Lung (tissue), 12 donors: Measurements from ENCODE around the gene MREG. TPM values are rescaled to one million over a fixed set of nuclear protein-coding genes. Genes with fewer than 3 reads are reported as not detected.
A peak's percentile ranks its signal among the peaks of the same experiment; 100 is the strongest.

Experiments used
- ATAC-seq: fragments of 200-7000 bp; cut with Tn5 transposase; one replicate; pipeline ENCODE4 v1.9.1; 2020; ENCODE audit warnings: moderate number of reproducible peaks; ENCODE audit not compliant: insufficient read depth, low FRiP score
- DNase-seq, 3 donors: peaks; one replicate each; pipeline ENCODE4 v3.0.0-alpha.2; 2013 to 2017
- H3K27ac ChIP-seq, 2 donors: one replicate each; pipeline ENCODE4 v1.5.1; 2013; ENCODE audit warnings: mild to moderate bottlenecking in 2 of 2, moderate library complexity in 2 of 2, control low read depth in 1 of 2, inconsistent platforms in 1 of 2, low read depth in 1 of 2, low read length in 1 of 2
- H3K27me3 ChIP-seq, 3 donors: one replicate each; pipeline ENCODE4 v1.5.1; 2013; ENCODE audit warnings: low read length in 2 of 3; ENCODE audit not compliant: control insufficient read depth in 3 of 3, insufficient read depth in 3 of 3
- H3K36me3 ChIP-seq, 4 donors: one replicate each; pipeline ENCODE4 v1.5.1; 2013; ENCODE audit warnings: low read length in 4 of 4, mild to moderate bottlenecking in 1 of 4, moderate library complexity in 1 of 4; ENCODE audit not compliant: control insufficient read depth in 4 of 4, insufficient read depth in 4 of 4
- H3K4me1 ChIP-seq, 5 donors: one replicate each; pipeline ENCODE4 v1.5.1; 2013; ENCODE audit warnings: low read length in 5 of 5, mild to moderate bottlenecking in 2 of 5, moderate library complexity in 1 of 5; ENCODE audit not compliant: control insufficient read depth in 5 of 5, insufficient read depth in 5 of 5
- H3K4me3 ChIP-seq: one replicate; pipeline ENCODE4 v1.5.1; 2013; ENCODE audit warnings: mild to moderate bottlenecking, control low read depth, moderate library complexity
- H3K9ac ChIP-seq, 2 donors: one replicate each; pipeline ENCODE4 v1.5.1; 2013; ENCODE audit warnings: low read length in 2 of 2, control low read depth in 1 of 2; ENCODE audit not compliant: insufficient read depth in 1 of 2
- H3K9me3 ChIP-seq, 4 donors: one replicate each; pipeline ENCODE4 v1.5.1; 2013; ENCODE audit warnings: low read length in 3 of 4, mild to moderate bottlenecking in 1 of 4, moderate library complexity in 1 of 4; ENCODE audit not compliant: control insufficient read depth in 4 of 4, insufficient read depth in 3 of 4
- WGBS, 2 donors: extraction: QIAGEN DNeasy Blood & Tissue Kit; methylation state at CpG; one replicate each; pipeline ENCODE4 v1.1.7; 2013; 5-methylcytosine and 5-hydroxymethylcytosine counted together
- polyA plus RNA-seq, 2 donors: library from polyadenylated mRNA; stranded (reverse); fragments of 200-250 nt; gene quantifications; one replicate each; pipeline ENCODE4 v1.2.1, GENCODE V29; 2013
- total RNA-seq, 2 donors: library from RNA; depleted of rRNA in 1 of 2; stranded (reverse); fragments of >200 nt in 1 of 2; gene quantifications; one replicate each; pipeline ENCODE4 v1.2.1, GENCODE V29; 2014 to 2021
- TF ChIP-seq, protein P1 (sequence below): IDR thresholded peaks from 2 replicates; pipeline ENCODE4 v1.5.1; 2012; ENCODE audit warnings: mild to moderate bottlenecking; ENCODE audit errors: control extremely low read depth, extremely low read depth
- donor health status: control.
- donor health status: control.
- donor health status: Bipolar disorder and iron deficiency.
- donor health status: healthy.
- donor health status: DM: yes; HTN: yes; CAD: no.

The MREG gene
- total and polyA plus RNA-seq, 4 donors = 6.9 to 30.2 (median 12.0) TPM

DNA sequence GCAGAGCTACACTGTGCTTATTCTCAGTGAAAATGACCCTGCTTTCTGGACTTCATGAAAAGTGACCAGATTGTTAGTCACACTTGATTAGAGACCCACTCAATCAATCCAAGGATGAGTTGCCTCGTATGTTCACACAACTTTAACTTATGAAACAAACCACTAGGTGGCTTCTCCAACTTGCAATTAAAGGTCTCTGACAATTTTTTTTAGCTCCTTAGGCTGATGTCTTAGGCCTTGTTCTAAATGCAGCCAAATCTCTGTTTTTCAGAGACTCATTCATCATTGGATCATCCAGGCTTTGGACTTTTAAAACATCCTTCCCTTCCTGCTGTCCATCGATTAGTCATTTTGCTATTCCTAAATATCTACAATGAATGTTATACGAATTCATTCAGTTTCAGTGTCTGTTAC, 63.4 kb downstream of the MREG start:
- WGBS, 2 donors = 63 to 64% methylated on average over 3 of the region's 3 CpGs
- peaks cover 0 to 3% (median 0%) of the 10 kb centered on the region in 5 donors for H3K4me1 ChIP-seq
- DNase-seq (peak in 2 of 3 donors; percentile 36 to 51), ATAC-seq (no peak)
- TF ChIP-seq, protein P1, sequence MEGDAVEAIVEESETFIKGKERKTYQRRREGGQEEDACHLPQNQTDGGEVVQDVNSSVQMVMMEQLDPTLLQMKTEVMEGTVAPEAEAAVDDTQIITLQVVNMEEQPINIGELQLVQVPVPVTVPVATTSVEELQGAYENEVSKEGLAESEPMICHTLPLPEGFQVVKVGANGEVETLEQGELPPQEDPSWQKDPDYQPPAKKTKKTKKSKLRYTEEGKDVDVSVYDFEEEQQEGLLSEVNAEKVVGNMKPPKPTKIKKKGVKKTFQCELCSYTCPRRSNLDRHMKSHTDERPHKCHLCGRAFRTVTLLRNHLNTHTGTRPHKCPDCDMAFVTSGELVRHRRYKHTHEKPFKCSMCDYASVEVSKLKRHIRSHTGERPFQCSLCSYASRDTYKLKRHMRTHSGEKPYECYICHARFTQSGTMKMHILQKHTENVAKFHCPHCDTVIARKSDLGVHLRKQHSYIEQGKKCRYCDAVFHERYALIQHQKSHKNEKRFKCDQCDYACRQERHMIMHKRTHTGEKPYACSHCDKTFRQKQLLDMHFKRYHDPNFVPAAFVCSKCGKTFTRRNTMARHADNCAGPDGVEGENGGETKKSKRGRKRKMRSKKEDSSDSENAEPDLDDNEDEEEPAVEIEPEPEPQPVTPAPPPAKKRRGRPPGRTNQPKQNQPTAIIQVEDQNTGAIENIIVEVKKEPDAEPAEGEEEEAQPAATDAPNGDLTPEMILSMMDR = peak; percentile 4
- H3K9ac ChIP-seq = no peak overlapping the region
- H3K27me3 ChIP-seq = no peaks in the 10 kb centered on the region
- no peaks in the 10 kb centered on the region for H3K9me3 ChIP-seq
- H3K27ac ChIP-seq = no peak overlapping the region
- H3K36me3 ChIP-seq = peaks cover 0 to 3% (median under 1%) of the 10 kb centered on the region in 4 donors
- H3K4me3 ChIP-seq = no peak overlapping the region

DNA sequence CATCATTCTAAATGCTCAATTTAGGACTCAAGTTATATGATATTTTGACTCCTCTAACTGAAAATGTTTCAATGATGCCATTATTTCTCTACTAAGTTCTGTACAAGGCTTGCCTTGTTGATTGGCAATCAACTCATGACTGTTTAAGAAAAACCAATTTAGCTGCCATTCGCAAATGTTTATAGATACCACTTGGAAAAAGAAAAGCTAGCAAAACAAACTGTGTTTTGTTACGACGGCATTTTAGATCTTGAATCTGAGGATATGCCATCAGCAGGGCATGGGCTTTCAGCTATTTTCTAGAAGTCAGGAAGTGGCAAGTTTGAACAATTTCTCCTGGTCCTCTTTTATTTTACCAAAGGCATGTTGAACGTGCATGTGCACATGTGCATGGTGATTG, 65.3 kb downstream of the MREG start:
- Histone ChIP-seq H3K4me1 (peaks cover 0 to 3% (median 0%) of the 10 kb centered on the region in 5 donors), H3K9me3 (no peaks in the 10 kb centered on the region), H3K9ac (no peak overlapping the region), H3K27me3 (no peaks in the 10 kb centered on the region), H3K4me3 (no peak overlapping the region), H3K27ac (no peak overlapping the region), H3K36me3 (peaks cover 0 to 6% (median 2%) of the 10 kb centered on the region in 4 donors)
- WGBS, 2 donors = 88 to 93% methylated on average over 4 of the region's 4 CpGs
- DNase-seq (no peak), ATAC-seq (no peak)
- TF ChIP-seq, protein P1 = no peak

DNA sequence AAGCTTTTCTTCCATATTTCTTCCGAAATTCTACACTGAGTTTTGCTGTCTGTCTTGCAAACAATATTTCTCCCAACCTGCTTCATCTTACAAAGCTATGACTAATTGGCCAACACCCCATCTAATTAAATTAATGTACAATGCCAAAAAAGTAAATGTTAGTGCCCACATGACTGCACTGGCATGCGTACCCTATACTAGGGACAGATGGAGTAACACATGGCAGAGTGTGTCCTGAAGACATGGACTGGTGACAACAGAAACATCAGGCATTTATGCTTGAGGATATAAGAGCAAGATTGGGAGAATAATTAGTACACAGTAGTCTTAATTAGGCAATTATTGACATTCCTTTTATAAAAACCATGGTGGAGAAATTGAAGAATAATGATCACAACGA, 66.8 kb downstream of the MREG start:
- Histone ChIP-seq H3K9ac (no peak overlapping the region), H3K9me3 (no peaks in the 10 kb centered on the region), H3K4me3 (no peak overlapping the region), H3K4me1 (peaks cover 0 to 3% (median 0%) of the 10 kb centered on the region in 5 donors), H3K27ac (no peak overlapping the region), H3K27me3 (no peaks in the 10 kb centered on the region), H3K36me3 (peaks cover 0 to 6% (median 3%) of the 10 kb centered on the region in 4 donors)
- WGBS, 2 donors = 32 to 82% methylated on average over 3 of the region's 3 CpGs
- DNase-seq = no peak
- TF ChIP-seq, protein P1 = no peak
- no peak for ATAC-seq

DNA sequence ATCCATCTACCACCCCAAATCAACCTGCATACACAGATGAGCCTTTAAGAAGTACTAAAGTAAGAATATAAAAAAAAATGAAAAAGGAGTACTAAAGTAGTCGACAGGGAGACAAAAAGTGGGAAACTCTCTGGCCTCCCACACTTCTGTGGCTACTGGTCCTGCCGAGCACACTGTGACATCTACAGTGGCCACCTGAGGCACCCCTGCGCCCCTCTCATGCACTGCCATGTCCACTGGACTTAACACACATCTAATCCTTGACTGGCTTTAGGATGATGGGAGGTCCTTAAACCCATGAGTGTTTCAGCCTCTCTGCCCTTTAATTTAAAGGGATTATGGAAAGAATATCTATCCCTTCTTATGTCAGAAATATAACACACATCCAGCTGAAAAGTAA, 71.2 kb downstream of the MREG start:
- H3K9me3 ChIP-seq = no peaks in the 10 kb centered on the region
- ATAC-seq = no peak
- TF ChIP-seq, protein P1 = no peak
- no peaks in the 10 kb centered on the region for H3K4me1 ChIP-seq
- no peak overlapping the region for H3K27ac ChIP-seq
- H3K9ac ChIP-seq = no peak overlapping the region
- no peak for DNase-seq
- H3K36me3 ChIP-seq = peaks cover 0 to 6% (median 3%) of the 10 kb centered on the region in 4 donors
- no peak overlapping the region for H3K4me3 ChIP-seq
- 95 to 98% methylated on average over 3 of the region's 3 CpGs for WGBS, 2 donors
- H3K27me3 ChIP-seq = no peaks in the 10 kb centered on the region
